ENCODE results near the gene OGFR.

GRCh38 chr20:62816031-62816883 is 11.6 kb downstream of the OGFR start:
- TF ChIP-seq EZH2 (IDR thresholded peaks at IDR 0.05; ENCODE audit: borderline replicate concordance, low read depth, low read length, poor library complexity, severe bottlenecking) (no peak), CTCF (conservative IDR thresholded peaks at IDR 0.05; ENCODE audit: low read depth, low read length) (no peak)
